Activated T-cell treated with anti-CD3 and anti-CD28 coated beads, Interleukin-2, amount 50 U/mL, for 24 hours (primary cell): ENCODE results near the gene CPNE5.

Experiments used
- DNase-seq: peaks from one replicate; pipeline ENCODE4 v3.0.0-alpha.2; 2020
- H3K27ac Mint-ChIP-seq: 2 replicates; pipeline ENCODE4 v1.8.0; 2020; ENCODE audit warnings: mild to moderate bottlenecking, mixed read lengths
- H3K27me3 Mint-ChIP-seq: 2 replicates; pipeline ENCODE4 v1.8.0; 2020; ENCODE audit warnings: mixed read lengths
- H3K36me3 Mint-ChIP-seq: 2 replicates; pipeline ENCODE4 v1.8.0; 2020; ENCODE audit warnings: low read depth, mixed read lengths
- H3K4me1 Mint-ChIP-seq: 2 replicates; pipeline ENCODE4 v1.8.0; 2020; ENCODE audit warnings: low read depth, mixed read lengths
- H3K4me3 Mint-ChIP-seq: 2 replicates; pipeline ENCODE4 v1.8.0; 2020; ENCODE audit warnings: mild to moderate bottlenecking, moderate library complexity, mixed read lengths
- H3K9me3 Mint-ChIP-seq: 2 replicates; pipeline ENCODE4 v1.8.0; 2020; ENCODE audit warnings: mixed read lengths

The CPNE5 gene

GRCh38 chr6:36803908-36804307 lies 35.3 kb downstream of the CPNE5 start:
- no peaks in the 10 kb centered on the region for H3K9me3 Mint-ChIP-seq
- DNase-seq, result no peak
- no peak overlapping the region for H3K27ac Mint-ChIP-seq
- no peaks in the 10 kb centered on the region for H3K36me3 Mint-ChIP-seq
- H3K4me1 Mint-ChIP-seq, result no peaks in the 10 kb centered on the region
- no peaks in the 10 kb centered on the region for H3K27me3 Mint-ChIP-seq
- H3K4me3 Mint-ChIP-seq, result no peak overlapping the region

- H3K4me1 Mint-ChIP-seq, result no peaks in the 10 kb centered on the region
- no peaks in the 10 kb centered on the region for H3K9me3 Mint-ChIP-seq
- H3K27ac Mint-ChIP-seq, result no peak overlapping the region
- no peak overlapping the region for H3K4me3 Mint-ChIP-seq
- H3K27me3 Mint-ChIP-seq, result no peaks in the 10 kb centered on the region
- no peak for DNase-seq
- no peaks in the 10 kb centered on the region for H3K36me3 Mint-ChIP-seq
Observed at GRCh38 chr6:36803482-36803881, 35.8 kb downstream of the CPNE5 start.

- Mint-ChIP-seq H3K27me3 (no peaks in the 10 kb centered on the region), H3K4me3 (no peak overlapping the region), H3K4me1 (no peaks in the 10 kb centered on the region), H3K36me3 (no peaks in the 10 kb centered on the region), H3K27ac (no peak overlapping the region), H3K9me3 (no peaks in the 10 kb centered on the region)
- no peak for DNase-seq
Observed at GRCh38 chr6:36800223-36801076, 38.8 kb downstream of the CPNE5 start.

GRCh38 chr6:36798852-36799251 lies 40.4 kb downstream of the CPNE5 start:
- no peak for DNase-seq
- Mint-ChIP-seq H3K36me3 (no peaks in the 10 kb centered on the region), H3K27me3 (no peaks in the 10 kb centered on the region), H3K27ac (no peak overlapping the region), H3K4me3 (no peak overlapping the region), H3K9me3 (no peaks in the 10 kb centered on the region), H3K4me1 (no peaks in the 10 kb centered on the region)

DNA sequence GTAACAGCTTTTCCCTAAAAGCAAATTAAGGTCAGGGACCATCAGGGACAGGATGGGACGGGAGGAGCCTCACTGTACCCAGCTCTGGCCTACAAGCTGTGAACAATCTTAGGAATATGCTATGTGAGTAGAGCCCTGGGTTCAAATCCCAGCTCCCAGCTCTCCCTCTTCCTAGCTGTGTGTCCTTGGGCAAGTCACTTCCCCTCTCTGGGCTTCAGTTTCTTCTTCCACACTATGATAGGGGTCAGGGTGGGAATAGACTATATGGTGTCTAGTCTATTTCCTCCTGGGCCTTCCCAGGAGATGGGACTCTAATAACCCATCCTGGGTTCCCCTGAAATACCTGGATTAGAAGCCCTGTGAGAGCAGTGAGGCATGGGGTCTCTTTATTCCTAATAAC lies 41.6 kb downstream of the CPNE5 start:
- no peaks in the 10 kb centered on the region for H3K36me3 Mint-ChIP-seq
- no peaks in the 10 kb centered on the region for H3K27me3 Mint-ChIP-seq
- H3K27ac Mint-ChIP-seq, result no peak overlapping the region
- DNase-seq, result no peak
- no peaks in the 10 kb centered on the region for H3K9me3 Mint-ChIP-seq
- H3K4me1 Mint-ChIP-seq, result no peaks in the 10 kb centered on the region
- no peak overlapping the region for H3K4me3 Mint-ChIP-seq

DNA sequence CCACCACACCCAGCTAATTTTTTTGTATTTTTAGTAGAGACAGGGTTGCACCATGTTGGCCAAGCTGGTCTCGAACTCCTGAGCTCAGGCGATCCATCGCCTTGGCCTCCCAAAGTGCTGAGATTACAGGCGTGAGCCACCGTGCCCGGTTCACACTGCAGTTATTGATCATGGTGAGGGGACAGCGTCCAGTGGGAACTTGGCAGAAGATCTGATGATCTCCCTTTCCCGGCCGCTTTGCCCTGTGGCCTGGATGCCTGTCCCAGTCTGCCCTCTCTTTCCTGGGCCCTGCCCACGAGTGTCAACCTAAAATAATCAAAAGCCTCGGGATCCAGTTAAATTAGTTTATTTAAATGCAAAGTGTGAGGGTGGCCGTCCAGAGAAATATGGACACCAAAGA lies 42.2 kb downstream of the CPNE5 start:
- Mint-ChIP-seq H3K27ac (no peak overlapping the region), H3K27me3 (no peaks in the 10 kb centered on the region), H3K4me1 (no peaks in the 10 kb centered on the region), H3K4me3 (no peak overlapping the region), H3K36me3 (no peaks in the 10 kb centered on the region), H3K9me3 (no peaks in the 10 kb centered on the region)
- no peak for DNase-seq

DNA sequence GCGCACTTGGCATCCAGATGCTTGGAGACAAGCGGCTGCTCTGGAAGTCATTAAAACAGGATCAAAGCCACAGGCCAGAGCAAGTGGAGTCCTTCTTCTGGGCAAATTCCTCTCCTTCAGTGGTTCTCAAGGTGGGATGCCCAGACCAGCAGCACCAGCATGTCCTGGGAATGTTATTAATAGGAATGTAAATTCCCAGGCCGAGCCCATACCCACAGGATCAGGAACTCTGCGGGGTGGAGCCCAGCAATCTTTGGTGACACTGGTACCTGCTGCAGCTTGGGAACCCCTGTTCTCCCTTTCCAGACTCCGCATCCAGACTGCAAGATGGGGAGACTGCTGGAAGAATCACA lies 44.6 kb downstream of the CPNE5 start:
- Mint-ChIP-seq H3K27ac (no peak overlapping the region), H3K27me3 (no peaks in the 10 kb centered on the region), H3K4me3 (no peak overlapping the region), H3K9me3 (no peaks in the 10 kb centered on the region), H3K4me1 (no peaks in the 10 kb centered on the region), H3K36me3 (no peaks in the 10 kb centered on the region)
- no peak for DNase-seq

- H3K27me3 Mint-ChIP-seq, result no peaks in the 10 kb centered on the region
- no peaks in the 10 kb centered on the region for H3K9me3 Mint-ChIP-seq
- DNase-seq, result no peak
- peaks cover under 1% of the 10 kb centered on the region for H3K4me1 Mint-ChIP-seq
- H3K27ac Mint-ChIP-seq, result no peak overlapping the region
- H3K36me3 Mint-ChIP-seq, result no peaks in the 10 kb centered on the region
- H3K4me3 Mint-ChIP-seq, result no peak overlapping the region
Observed at GRCh38 chr6:36793913-36794712, 45.1 kb downstream of the CPNE5 start.

DNA sequence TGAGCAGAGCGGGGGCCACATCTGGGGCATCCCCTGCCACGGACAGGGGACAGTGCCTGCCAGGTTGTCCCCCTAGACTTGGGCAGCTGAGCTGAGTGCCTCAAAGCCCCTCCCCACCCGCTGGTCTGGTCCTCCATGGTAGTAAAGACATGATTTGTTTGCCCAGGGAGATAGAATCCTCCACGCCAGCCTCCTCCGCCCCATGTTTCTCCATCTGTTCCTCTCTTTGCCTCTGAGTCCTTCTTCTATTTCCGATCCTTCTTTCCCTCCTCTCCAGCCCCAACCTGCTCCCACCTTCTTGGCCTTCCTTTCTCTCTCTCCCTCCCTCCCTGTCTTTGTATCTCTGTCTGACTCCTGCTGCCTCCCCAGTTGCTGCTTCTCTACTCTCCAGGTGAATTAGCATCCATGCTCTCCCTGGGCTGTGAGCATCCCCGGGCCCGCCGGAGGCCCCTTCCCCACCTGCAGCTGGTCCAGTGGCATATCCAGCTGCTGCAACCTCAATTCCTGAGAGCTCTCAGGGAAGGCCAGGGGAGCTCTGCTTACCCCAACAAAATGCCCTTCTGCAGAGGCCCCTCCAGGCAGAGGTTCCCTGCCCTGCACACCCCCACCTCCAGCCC lies 45.8 kb downstream of the CPNE5 start:
- Mint-ChIP-seq H3K27me3 (no peaks in the 10 kb centered on the region), H3K4me1 (peaks cover 6% of the 10 kb centered on the region), H3K4me3 (no peak overlapping the region), H3K27ac (no peak overlapping the region), H3K9me3 (no peaks in the 10 kb centered on the region), H3K36me3 (no peaks in the 10 kb centered on the region)
- no peak for DNase-seq

GRCh38 chr6:36791521-36792135 lies 47.6 kb downstream of the CPNE5 start:
- no peak overlapping the region for H3K4me3 Mint-ChIP-seq
- peaks cover 6% of the 10 kb centered on the region for H3K4me1 Mint-ChIP-seq
- H3K36me3 Mint-ChIP-seq, result no peaks in the 10 kb centered on the region
- no peaks in the 10 kb centered on the region for H3K27me3 Mint-ChIP-seq
- no peak overlapping the region for H3K27ac Mint-ChIP-seq
- no peak for DNase-seq
- no peaks in the 10 kb centered on the region for H3K9me3 Mint-ChIP-seq

DNA sequence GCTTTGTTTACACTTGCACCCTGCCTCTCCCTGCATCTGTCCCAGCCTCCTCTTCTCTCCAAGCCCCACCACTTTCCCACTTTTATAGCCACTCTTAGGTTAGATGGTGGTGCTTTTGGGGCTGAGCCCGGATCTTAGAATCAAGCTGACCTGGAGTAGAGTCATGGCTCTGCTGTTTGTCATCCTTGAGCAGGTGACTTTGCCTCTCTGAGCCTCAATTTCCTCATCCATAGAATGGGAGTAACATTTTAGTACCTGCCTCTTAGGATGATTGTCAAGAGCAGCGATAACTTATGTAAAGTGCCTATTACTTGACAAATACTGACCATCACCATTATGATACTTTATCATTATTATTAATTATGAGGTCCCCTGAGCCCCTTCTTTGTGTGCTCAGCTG lies 48.2 kb downstream of the CPNE5 start:
- Mint-ChIP-seq H3K36me3 (no peaks in the 10 kb centered on the region), H3K27me3 (no peaks in the 10 kb centered on the region), H3K4me1 (peaks cover 6% of the 10 kb centered on the region), H3K4me3 (no peak overlapping the region), H3K9me3 (no peaks in the 10 kb centered on the region), H3K27ac (no peak overlapping the region)
- DNase-seq, result no peak

- Mint-ChIP-seq H3K27ac (no peak overlapping the region), H3K36me3 (no peaks in the 10 kb centered on the region), H3K4me1 (peaks cover 6% of the 10 kb centered on the region), H3K4me3 (no peak overlapping the region), H3K27me3 (no peaks in the 10 kb centered on the region), H3K9me3 (no peaks in the 10 kb centered on the region)
- DNase-seq, result no peak
Observed at GRCh38 chr6:36788768-36789167, 50.5 kb downstream of the CPNE5 start.

GRCh38 chr6:36788186-36788585 lies 51.1 kb downstream of the CPNE5 start:
- Mint-ChIP-seq H3K36me3 (no peaks in the 10 kb centered on the region), H3K27ac (no peak overlapping the region), H3K4me3 (no peak overlapping the region), H3K9me3 (no peaks in the 10 kb centered on the region), H3K27me3 (no peaks in the 10 kb centered on the region), H3K4me1 (peaks cover 6% of the 10 kb centered on the region)
- no peak for DNase-seq

DNA sequence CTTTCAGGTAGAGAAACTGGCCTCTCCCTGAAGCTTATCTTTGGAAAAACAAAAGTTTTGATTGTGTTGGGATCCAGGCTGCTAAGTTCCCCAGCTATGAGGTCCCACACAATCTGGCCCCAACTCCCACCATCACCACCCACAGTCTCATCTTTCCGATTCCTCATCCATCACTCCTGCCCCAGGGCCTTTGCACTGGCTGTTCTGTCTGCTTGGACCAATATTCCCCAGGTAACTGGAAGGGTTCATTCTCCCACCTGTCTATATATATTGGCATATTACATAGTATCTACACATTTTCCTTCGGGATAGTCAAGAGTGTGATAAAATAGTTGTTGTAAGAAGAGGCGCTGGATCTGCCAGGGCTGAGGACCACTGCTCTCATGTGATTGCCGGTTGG lies 52.0 kb downstream of the CPNE5 start:
- no peak overlapping the region for H3K27ac Mint-ChIP-seq
- H3K4me1 Mint-ChIP-seq, result peaks cover 7% of the 10 kb centered on the region
- no peak for DNase-seq
- no peaks in the 10 kb centered on the region for H3K36me3 Mint-ChIP-seq
- H3K27me3 Mint-ChIP-seq, result no peaks in the 10 kb centered on the region
- no peaks in the 10 kb centered on the region for H3K9me3 Mint-ChIP-seq
- no peak overlapping the region for H3K4me3 Mint-ChIP-seq
